ENCODE results near the gene KRT17.
"Not testable (repeated sequence)": the region's sequence is repeated elsewhere in the genome, so short reads cannot be mapped to it uniquely, and the experiment has no call there.

The KRT17 gene

DNA sequence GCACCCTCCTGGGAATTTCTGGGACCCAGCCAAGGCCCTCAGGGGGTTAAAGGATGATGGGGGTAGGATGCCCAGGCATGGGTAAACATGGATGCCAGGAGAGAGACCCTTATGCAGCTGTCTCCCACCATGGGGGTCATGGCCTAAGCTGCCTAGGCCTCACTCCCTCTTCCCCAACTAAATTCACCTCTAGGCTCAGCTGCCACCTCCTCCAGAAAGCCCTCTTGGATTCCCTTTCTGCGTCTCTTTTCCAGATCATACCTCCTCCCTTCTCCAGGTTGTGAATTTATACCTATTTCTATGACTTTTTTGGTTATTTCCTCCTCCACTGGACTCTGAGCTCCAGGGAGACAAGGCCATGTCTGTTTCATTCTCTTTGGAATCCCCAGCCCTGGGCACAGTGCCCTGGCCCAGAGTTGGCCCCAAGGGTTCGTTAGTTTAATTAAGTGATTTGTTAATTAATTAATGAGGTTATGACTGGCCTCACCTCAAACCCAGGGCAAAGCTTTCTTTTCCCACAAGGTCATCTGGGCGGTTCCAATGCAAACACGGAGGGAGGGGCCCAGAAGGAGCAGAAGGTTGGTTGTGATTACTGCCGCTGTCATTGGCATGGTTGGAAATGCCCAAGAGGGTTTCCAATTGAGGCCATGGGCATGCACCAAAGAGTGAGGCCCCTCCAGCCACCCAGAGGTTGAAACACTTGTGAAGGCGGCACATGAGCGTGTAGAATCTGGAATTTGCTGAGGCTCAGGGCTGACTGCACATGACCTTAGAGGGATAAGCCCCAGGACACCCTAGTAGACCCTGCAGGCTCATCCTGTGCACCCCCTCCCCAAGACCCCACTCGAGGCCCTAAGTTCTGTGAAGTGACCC lies 6.9 kb upstream of the KRT17 start:
- no peaks in the 10 kb centered on the region for H3K36me3 Mint-ChIP-seq (ENCODE audit: low read depth)
- no peak for ATAC-seq
- no peak for DNase-seq
- H3K4me3 Mint-ChIP-seq, result no peak overlapping the region
- no peaks in the 10 kb centered on the region for H3K9me3 Mint-ChIP-seq
- no peak overlapping the region for H3K27ac Mint-ChIP-seq
- H3K4me1 Mint-ChIP-seq, result no peaks in the 10 kb centered on the region
- peaks cover 3% of the 10 kb centered on the region for H3K27me3 Mint-ChIP-seq

DNA sequence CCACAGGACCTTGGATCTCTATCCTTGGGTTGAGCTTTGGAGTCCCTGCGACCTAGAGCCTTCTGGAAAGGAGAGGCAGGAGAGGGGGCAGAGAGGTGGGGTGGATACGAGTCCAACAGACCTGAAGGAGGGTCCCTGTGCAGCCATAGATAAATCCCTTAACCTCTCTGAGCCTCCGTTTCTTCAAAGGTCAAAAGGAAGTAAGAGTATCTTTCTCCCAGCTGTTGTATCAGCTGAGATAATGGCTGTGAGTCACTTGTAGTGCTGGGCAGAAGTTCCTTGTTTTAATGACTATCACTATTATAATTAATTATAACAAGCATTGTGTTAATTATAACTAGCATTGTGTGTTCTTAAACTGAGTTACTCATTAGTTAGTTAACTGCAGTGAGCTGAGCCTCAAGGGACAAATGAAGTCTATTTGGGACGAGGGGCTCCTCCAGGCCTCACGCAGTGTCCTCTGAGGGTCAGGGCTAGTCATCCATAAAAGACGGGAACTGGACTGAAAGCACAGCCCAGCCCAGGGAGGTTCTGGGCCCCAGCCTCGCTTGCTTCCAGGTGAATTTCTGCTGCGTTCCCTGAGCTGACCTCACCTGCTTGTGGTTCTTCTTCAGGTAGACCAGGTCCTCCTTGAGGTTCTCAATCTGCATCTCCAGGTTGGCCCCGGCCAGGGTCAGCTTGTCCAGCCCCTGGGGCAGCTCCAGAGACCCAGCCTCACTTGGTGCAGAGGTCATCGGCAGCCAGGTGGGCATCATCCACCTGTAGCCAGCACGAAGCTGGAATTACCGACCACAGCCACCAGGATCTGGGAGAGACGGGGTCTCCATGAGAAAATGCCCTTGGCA lies 5.7 kb upstream of the KRT17 start:
- H3K9me3 Mint-ChIP-seq, result no peaks in the 10 kb centered on the region
- H3K27me3 Mint-ChIP-seq, result peaks cover 3% of the 10 kb centered on the region
- no peak overlapping the region for H3K27ac Mint-ChIP-seq
- H3K4me3 Mint-ChIP-seq, result no peak overlapping the region
- no peak for DNase-seq
- H3K4me1 Mint-ChIP-seq, result no peaks in the 10 kb centered on the region
- H3K36me3 Mint-ChIP-seq (ENCODE audit: low read depth), result no peaks in the 10 kb centered on the region
- ATAC-seq, result no peak

DNA sequence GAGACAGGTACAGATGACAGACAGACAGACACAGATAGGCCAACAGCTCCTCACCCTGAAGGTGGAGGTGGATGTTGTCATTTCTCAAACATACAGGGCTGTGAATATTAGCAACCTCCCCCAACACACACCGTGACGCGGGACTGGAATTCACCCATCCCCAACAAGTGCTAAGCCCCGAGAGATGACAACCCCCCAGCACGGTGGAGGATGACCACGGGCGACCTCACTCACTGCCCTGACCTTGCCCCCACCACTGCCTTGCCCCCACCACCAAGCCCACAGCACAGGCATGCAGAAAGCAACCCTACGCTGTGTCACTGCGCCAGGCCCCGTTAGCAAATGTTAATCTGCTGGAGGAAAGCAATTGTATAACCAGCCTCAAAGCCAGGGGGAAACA lies 4.9 kb upstream of the KRT17 start:
- H3K4me1 Mint-ChIP-seq, result no peaks in the 10 kb centered on the region
- no peak for DNase-seq
- H3K36me3 Mint-ChIP-seq (ENCODE audit: low read depth), result no peaks in the 10 kb centered on the region
- H3K9me3 Mint-ChIP-seq, result no peaks in the 10 kb centered on the region
- no peak for ATAC-seq
- H3K4me3 Mint-ChIP-seq, result no peak overlapping the region
- H3K27ac Mint-ChIP-seq, result no peak overlapping the region
- H3K27me3 Mint-ChIP-seq, result peaks cover 3% of the 10 kb centered on the region

DNA sequence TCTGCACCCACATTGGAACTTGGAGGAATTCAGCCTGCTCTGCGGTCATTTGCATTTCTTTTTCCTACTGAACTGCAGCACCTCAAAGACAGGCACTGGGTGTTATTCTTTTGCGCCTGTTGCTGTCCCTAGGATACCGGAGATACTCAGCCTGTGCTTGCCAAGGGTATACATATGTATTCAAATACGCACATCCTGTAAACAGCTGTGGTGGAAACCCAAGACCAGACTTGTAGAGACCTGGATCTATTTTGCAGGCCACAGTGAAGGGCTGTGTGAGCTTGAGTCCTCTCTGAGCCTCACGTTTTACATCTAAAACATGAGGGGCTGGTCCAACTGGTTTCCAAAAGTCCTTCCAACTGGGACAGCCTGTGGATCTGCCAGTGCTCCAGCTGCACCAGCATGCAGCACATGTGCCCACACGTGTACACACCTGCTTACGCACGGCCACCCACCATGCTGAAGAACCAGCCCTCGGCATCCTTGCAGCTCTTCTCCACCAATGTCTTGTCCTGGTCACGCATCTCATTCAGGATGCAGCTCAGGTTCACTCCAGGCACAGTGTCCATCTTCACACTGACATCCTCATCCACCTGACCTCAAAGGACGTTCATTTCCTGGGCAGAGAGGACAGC lies 4.4 kb upstream of the KRT17 start:
- H3K4me1 Mint-ChIP-seq; ATAC-seq; H3K27me3 Mint-ChIP-seq; H3K9me3 Mint-ChIP-seq; DNase-seq; H3K4me3 Mint-ChIP-seq; H3K36me3 Mint-ChIP-seq (ENCODE audit: low read depth); H3K27ac Mint-ChIP-seq: not testable (repeated sequence)

DNA sequence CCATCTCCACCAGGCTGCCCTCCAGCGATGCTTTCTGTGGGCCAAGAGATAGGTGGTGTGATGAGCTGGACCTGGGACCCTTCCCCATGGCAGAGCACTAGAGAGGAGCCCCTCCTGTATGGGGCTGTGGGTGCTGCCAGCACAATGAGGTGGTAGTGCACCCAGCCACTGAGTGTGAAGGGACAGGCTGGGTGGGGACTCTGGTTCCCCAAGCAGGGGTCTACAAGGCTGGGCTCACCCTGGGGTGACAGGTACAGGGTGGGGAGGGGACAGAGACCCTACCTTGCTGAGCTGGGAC lies 3.6 kb upstream of the KRT17 start:
- not testable (repeated sequence) for H3K4me1 Mint-ChIP-seq; H3K9me3 Mint-ChIP-seq; H3K36me3 Mint-ChIP-seq (ENCODE audit: low read depth); ATAC-seq; H3K4me3 Mint-ChIP-seq; DNase-seq; H3K27me3 Mint-ChIP-seq; H3K27ac Mint-ChIP-seq

DNA sequence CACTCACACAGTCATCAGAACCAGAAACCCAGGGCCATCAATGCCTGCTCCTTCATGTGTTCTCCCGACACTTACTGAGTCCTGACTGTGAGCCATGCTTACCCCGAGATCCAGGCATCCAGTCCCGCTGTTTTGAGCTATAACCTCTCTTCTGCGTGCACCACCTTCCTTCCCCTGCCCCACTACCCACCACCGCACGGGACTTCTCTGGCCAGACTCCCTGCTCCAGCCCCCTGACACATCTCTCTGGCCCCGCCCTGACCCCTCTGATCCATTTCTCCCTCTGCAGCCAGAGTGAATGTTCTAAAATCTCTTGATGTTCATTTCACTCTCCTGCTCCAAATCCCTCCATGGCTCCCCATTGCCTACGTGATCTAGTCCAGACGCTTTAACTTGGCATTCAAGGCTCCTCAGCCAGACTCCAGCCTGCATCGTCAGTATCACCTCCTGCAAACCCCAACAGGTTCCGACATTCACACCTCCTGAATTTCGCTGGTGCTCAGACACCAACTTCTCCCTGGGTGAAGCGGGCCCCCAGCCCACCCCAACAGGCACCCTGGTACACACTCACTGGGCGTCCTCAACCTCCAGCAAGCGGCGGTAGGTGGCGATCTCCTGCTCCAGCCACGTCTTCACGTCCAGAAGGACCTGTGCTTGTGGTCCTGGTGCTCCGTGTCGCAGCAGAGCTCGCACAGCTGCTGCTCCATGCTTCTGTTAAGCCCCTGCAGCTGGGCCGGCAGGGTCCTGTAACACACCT lies 3.1 kb upstream of the KRT17 start:
- H3K36me3 Mint-ChIP-seq (ENCODE audit: low read depth), result no peaks in the 10 kb centered on the region
- DNase-seq (no peak), ATAC-seq (no peak)
- peaks cover 3% of the 10 kb centered on the region for H3K27me3 Mint-ChIP-seq
- H3K4me1 Mint-ChIP-seq, result no peaks in the 10 kb centered on the region
- no peak overlapping the region for H3K27ac Mint-ChIP-seq
- H3K9me3 Mint-ChIP-seq, result no peaks in the 10 kb centered on the region
- no peak overlapping the region for H3K4me3 Mint-ChIP-seq

DNA sequence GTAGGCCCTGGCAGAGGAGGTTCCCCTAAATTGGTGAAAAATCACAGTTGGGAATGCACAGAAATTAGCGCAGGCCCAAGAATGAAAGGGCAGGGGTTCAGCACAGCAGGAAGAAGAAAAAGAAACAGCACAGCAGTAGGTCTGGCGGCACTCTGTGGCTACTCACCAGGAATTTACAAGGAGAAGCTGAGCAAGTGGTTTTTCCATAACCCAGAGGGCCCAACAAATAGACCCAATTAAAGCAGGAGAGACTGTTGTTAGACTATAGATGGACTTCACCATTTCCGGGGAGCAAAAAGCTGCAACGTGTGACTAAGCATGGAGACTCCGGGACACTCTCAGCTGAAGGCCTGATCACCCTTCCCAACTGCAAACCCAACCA lies 2.5 kb upstream of the KRT17 start:
- H3K27me3 Mint-ChIP-seq; H3K36me3 Mint-ChIP-seq (ENCODE audit: low read depth); H3K27ac Mint-ChIP-seq; H3K4me1 Mint-ChIP-seq; ATAC-seq; DNase-seq; H3K9me3 Mint-ChIP-seq; H3K4me3 Mint-ChIP-seq: not testable (repeated sequence)

DNA sequence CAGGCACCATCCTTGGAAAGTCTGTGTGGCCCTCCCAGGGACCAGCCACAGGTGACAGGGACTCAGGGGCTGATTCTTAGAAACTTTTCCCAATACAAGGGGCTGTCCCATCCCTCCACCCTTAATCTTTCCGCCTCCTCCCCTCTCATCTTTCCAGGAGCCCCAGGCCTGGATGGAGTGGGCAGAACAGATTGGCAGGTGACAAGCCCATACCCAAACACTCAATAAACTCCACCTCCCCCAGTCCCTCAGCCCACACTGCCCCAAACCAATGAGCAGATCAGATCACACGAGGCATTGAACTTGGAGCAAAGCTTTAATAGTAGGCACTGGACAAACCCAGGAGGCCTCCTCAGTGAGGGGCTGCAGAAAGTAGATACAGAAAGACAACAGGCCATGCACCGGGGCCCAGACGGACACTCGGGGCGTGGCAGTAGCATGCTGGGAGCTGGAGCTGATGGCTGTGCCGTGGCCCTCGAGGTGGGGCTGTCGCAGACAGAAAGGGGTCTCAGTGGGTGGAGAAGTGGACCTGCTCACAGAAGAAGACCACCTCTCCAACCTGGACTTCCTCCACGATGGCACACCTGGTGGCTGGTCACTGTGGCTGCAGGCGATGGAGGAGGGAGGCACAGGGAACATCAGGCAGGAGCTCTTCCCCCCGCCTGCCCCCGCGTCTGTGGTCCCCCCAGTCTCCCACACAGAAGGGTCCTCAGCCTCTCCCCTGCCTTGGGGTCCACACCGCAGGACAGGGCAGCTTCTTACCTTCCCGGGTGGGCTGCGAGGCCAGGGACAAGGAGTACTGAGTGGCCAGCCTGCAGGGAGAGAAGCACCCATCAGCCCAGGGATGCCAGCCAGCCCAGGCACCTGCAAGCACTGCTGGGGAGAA lies 1.9 kb upstream of the KRT17 start:
- H3K27me3 Mint-ChIP-seq; DNase-seq; H3K4me1 Mint-ChIP-seq; ATAC-seq; H3K27ac Mint-ChIP-seq; H3K36me3 Mint-ChIP-seq (ENCODE audit: low read depth); H3K9me3 Mint-ChIP-seq; H3K4me3 Mint-ChIP-seq: not testable (repeated sequence)

DNA sequence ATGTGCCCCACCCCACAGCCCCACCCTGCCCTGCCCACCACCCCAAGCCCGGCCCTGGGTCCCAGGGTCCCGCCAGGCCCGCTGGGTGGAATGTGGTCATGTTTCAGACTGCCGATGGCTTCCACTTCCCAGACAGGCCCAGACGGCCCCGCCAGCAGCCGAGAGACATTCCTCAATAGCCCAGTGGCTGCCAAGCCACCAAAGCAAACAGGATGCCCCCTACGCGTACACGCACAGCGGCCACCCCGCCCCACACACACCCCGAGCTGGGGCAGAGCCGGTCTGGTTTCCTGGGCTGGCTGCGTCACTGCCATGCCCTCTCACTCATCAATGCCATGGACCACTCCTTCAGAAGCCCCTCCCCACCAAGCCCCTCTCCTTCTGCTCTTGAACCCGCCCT lies 1.2 kb upstream of the KRT17 start:
- DNase-seq (no peak), ATAC-seq (no peak)
- Mint-ChIP-seq H3K9me3 (no peaks in the 10 kb centered on the region), H3K4me3 (no peak overlapping the region), H3K36me3 (ENCODE audit: low read depth) (no peaks in the 10 kb centered on the region), H3K27me3 (peaks cover 3% of the 10 kb centered on the region), H3K27ac (no peak overlapping the region), H3K4me1 (no peaks in the 10 kb centered on the region)

DNA sequence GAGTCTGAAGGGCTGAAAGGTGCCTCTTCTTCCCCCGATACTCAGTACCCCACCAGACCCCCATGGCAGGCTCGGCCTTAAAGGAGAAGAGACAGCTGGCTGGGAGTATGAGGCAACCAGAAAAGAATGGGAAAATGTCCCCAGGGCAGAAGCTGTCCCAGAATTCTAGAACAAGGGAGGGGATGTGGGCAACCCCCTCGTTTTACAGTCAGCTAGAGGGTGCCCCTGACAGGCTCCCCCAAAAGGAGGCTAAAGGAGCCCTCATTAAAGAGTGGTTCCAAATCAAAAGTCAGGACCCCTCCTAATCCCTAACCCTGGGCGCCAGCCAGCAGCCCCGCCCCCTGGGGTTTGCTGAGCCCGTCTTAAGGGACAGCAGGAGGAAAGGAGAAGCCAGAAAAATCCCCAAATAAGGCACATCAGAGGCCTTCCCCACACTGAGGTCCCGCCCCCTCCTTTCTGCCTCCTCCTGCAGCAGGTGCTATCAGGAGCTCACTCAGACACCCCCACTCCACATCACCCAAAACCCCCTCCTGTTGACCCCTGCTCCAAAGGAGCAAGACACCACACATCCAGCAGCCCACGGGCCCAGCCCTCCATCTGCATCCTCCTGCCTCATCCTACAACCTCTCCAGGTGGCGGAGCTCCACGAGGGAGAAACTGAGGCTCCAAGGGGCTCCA lies 1.1 kb downstream of the KRT17 start:
- not testable (repeated sequence) for ATAC-seq; H3K9me3 Mint-ChIP-seq; H3K4me3 Mint-ChIP-seq; DNase-seq; H3K4me1 Mint-ChIP-seq; H3K27me3 Mint-ChIP-seq; H3K27ac Mint-ChIP-seq; H3K36me3 Mint-ChIP-seq (ENCODE audit: low read depth)

DNA sequence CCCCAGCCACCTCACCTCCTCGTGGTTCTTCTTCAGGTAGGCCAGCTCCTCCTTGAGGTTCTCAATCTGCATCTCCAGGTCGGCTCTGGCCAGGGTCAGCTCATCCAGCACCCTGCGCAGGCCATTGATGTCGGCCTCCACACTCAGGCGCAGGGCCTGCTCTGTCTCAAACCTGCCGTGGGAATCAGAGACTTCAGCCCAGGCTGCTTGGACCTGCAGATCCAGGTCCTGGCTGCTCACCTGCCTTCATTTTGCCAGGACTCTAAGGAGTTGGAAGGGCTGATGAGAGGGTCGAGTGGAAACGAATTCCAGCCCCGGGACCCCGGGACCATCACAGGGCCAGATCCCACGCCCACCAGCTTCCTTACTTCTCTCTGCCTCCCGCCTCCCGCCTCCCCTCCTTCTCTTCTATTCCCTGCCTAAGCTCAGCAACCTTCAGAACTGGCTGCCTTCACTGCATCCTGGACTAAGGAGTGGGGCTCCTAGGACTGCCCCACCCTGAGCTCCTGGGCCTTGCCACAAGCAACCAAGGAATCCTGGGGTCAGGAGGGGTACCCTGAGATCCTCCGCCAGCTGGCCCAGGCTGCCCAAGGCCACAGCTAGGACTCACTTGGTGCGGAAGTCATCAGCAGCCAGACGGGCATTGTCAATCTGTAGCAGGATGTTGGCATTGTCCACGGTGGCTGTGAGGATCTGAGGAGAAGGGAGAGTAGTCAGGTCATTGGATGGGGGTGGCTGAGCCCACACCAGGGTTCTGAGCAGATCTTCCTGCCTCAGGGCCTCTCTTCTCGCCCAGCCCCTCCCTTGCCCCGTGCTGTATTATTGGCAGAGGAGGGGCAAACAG lies 1.8 kb downstream of the KRT17 start:
- H3K27ac Mint-ChIP-seq, ATAC-seq: not testable (repeated sequence)

DNA sequence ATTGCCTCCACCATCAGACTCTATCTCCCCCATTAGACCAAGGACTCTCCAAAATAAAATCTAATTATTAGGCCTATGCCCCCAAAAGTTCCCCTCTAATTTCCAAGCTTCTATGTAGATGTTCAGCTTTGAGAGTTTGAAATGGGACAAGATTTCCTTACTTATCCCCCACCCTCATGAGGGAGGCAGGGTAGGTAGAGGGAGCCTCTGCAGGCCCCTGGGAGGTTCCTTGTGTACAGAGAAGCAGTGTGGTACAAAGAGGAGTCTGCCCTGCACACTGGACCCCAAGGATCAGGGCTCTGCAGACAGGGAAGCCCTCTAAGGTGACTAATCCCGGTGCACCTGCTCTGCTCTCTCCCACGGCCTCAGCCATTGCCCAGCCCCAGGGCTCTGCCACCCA lies 2.5 kb downstream of the KRT17 start:
- Mint-ChIP-seq H3K27ac (no peak overlapping the region), H3K4me1 (no peaks in the 10 kb centered on the region), H3K27me3 (no peaks in the 10 kb centered on the region), H3K4me3 (no peak overlapping the region), H3K9me3 (no peaks in the 10 kb centered on the region), H3K36me3 (ENCODE audit: low read depth) (no peaks in the 10 kb centered on the region)
- ATAC-seq, result no peak
- no peak for DNase-seq

More for the DNA sequence above, 1.8 kb downstream of the KRT17 start:
- not testable (repeated sequence) for H3K4me1 Mint-ChIP-seq; H3K9me3 Mint-ChIP-seq; H3K36me3 Mint-ChIP-seq (ENCODE audit: low read depth); H3K27me3 Mint-ChIP-seq; H3K4me3 Mint-ChIP-seq; DNase-seq

DNA sequence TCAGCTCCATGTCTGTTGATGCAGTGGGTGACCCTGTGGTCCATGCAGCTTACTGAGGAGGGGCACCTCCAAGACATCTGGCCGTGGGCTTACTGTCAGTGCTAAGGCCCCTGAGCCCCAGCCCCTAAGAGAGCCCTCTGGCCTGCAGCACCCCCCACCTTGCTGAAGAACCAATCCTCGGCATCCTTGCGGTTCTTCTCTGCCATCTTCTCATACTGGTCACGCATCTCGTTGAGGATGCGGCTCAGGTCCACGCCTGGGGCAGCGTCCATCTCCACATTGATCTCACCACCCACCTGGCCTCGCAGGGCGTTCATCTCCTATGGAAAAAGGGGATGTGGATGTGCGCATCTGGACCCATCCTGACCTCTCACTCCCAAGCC lies 2.9 kb downstream of the KRT17 start:
- not testable (repeated sequence) for DNase-seq; H3K27me3 Mint-ChIP-seq; H3K4me1 Mint-ChIP-seq; H3K27ac Mint-ChIP-seq; H3K4me3 Mint-ChIP-seq; H3K36me3 Mint-ChIP-seq (ENCODE audit: low read depth); H3K9me3 Mint-ChIP-seq; ATAC-seq
